Dedifferentiated amniotic fluid mesenchymal stem cell (primary cell): ENCODE measurements around the gene EPHA6.

ENCODE experiments used
- DNase-seq: peaks from one replicate; pipeline ENCODE4 v3.0.0-alpha.2; 2016; ENCODE audit errors: extremely low spot score

EPHA6 gene

DNA sequence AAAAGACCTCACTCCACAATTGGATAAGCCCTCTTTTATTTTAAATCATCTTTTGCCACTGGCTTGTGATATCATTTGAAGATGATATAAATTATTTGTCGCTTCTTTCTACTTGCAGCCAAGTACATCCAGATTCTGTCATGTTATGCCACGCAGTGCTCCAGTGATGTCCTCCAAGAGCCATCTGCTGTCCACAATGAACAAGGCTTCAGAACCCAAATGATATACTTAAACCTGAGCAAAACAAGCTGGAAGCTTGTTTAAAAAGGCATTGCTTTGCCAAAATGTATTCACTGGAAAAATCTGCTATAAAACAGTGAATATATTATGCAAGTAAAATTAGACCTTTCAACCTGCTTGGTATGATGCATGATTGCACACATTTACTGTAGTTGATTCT lies 891.4 kb downstream of the EPHA6 start:
- DNase-seq: no peak

GRCh38 chr3:97706226-97706625 lies 891.8 kb downstream of the EPHA6 start:
- DNase-seq: no peak

DNA sequence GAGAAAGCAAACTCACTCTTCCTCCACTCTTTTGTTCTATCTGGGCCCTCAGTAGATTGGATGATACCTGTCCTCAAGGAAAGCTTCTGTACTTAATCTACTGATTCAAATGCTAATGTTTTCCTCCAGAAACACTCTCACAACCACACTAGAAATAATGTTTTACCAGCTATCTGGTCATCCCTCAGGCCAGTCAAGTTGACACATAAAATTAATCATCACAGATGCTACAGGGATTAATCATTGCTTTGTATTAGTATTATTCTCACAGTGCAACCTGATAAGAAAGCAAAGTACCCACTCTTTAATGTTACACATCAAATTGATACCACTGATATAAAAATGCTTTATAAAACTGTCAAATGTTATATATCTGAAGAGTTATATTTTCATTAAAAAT lies 897.3 kb downstream of the EPHA6 start:
- no peak for DNase-seq

DNA sequence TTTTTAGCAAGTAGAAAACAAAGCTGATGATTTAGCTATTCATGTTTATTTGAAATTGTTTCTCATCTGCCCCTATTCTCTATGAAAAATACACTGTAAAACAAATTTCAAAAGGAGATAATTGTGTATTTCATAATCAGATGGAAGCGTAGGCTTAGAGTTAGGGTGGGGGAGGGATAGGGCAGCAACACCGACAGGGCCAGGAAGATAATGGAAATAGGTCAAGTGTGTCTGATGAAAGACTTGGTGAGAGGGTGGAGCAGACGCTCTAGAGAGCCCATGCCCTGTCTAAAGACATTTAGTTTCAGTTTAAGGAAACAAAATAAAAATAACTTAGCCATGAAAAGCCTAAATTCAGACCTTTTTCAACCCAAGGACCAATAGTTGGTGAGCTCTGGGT lies 898.5 kb downstream of the EPHA6 start:
- DNase-seq: no peak

- no peak for DNase-seq
Observed at GRCh38 chr3:97713634-97714033, 899.2 kb downstream of the EPHA6 start.

- DNase-seq: peak; percentile 74
Observed at GRCh38 chr3:97719156-97719821, 904.9 kb downstream of the EPHA6 start.

DNA sequence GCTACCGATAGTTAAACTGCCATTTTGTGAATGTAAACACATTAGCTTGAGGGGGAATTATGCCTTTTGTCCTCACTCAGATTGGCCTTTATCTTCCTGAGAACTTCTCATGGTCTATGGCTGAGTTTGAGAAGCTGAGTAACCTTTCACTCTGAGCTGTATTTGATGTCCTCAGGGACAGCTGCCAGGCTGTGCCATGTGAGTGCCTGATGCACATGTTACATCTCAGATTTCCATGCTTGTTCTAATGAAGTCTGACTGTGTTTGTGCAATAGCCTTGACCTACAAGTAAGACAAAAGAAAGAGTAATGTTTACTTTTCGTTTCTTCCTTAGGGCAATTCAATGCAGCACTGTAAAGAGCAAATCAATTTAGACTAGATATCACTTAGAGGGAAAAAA lies 906.0 kb downstream of the EPHA6 start:
- DNase-seq: no peak

DNA sequence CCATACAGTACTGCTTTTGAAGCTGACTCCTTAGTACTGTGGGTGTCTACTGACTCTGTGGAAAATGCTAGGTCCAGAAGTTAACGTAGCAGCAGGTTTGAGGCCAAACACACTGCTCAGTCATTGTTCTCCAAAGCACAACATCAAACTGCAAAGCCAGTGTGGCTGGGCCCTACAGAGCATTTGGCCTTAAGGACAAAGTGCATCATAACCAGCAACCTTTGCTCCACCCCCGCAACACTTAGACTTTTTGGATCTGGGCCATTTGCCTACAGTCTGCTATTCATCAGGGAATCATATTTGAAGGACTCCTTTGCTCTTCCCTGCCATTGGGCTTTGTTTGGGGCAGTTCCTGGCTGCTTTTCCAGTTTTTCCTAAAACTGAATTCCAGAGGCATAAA lies 907.1 kb downstream of the EPHA6 start:
- DNase-seq: no peak

DNA sequence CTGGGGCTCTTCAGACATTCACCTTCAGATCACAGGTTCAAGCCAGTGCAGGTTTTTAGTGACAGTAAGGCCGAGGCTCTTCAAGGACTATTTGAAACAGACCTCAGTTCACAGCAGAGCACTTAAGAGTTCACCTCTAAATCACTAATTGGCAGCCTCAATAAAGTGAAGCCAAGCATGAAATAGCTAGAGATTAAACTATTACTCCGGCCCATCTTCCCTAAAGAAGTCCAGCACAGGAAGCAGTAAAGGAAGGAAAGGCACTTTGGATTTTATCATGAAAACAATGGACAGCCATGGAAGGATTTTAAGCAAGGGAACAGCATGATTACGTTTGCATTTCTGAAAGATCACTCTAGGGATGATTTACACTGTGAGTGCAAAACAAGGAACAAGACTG lies 922.5 kb downstream of the EPHA6 start:
- no peak for DNase-seq

DNA sequence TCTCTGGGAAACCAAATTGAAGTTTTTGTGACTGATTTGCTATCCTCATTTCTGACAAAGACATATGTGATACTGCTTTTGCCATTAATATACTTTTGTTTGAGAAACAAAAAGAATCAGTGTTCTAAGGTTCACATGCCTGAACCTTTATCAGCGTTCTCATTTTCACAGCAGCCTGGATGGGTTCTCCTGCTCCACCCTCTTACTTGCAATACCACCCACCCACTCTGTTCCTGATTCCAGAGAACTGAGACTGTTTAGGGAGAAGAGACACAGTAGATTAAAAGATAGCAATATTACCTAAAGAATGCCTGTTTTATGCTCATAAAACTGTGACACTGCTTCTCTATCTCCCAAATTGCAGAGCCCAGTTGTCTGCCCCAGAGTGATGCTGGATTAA lies 924.4 kb downstream of the EPHA6 start:
- no peak for DNase-seq

DNA sequence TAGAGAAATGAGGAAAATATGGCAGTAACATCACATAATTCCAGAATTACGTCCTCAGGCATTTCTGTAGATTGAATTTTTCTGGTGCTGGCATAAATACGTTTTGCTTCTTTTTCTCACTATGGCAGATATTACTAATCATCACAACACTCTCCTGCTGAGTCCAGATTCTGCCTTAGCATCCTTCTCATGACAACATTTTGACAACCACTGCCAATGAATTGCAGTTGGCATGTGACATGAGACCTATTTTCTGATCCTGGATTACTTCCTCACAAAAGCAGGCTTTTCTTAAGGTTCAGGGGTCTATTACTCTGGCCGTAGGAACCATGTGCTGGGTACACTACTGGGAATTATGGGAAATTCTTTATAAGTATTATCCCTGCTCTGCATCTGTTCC lies 927.6 kb downstream of the EPHA6 start:
- DNase-seq: no peak

DNA sequence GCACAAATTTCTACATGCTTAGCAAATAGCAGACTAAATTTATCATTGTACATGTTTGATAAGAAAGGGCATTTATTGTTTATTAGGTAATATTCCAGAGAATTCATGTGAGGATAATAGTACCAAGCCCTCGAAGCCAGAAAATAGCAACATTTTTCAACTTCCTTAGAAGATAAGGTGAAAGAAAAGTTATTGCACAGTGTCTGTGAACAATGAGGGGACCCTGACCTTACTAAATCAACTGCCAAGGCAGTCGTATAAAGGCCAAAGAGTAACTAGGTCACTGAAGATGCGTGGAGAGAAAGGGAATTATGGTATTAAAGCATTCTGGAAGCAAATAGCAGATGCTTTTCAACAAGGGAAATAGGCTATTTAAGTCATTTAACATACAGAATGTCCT lies 929.9 kb downstream of the EPHA6 start:
- no peak for DNase-seq

GRCh38 chr3:97763586-97764406 lies 949.4 kb downstream of the EPHA6 start:
- DNase-seq: no peak

- peak; percentile 83 for DNase-seq
Observed at GRCh38 chr3:97764407-97765238, 950.2 kb downstream of the EPHA6 start, which contains the start of gene ARL6. Gene ARL6 (plus strand): TSS chr3:97764758. CDS start chr3:97768108, 3,350 bp downstream.

- DNase-seq: no peak
Observed at GRCh38 chr3:97765336-97765735, 950.9 kb downstream of the EPHA6 start.

GRCh38 chr3:97772926-97773325 lies 958.5 kb downstream of the EPHA6 start:
- DNase-seq: no peak

DNA sequence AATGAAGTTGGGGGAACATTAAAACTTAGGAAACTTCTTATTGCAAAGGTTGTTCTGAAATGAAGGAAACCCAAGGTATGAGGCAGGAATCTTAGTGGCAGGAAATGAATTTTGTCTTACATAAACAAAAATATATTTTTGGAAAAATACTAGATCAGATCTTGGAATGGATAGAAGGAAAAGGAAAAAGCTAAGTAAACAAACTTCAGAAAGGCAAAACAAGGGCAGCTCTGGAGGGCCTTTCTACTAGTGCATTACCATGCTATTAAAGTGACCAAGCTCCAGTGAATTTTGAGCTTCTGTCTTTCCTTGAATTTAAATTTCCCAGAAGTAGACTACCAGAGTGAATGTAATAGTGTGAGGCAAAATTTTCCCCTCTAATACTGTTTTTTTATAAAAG lies 963.8 kb downstream of the EPHA6 start:
- DNase-seq: no peak

DNA sequence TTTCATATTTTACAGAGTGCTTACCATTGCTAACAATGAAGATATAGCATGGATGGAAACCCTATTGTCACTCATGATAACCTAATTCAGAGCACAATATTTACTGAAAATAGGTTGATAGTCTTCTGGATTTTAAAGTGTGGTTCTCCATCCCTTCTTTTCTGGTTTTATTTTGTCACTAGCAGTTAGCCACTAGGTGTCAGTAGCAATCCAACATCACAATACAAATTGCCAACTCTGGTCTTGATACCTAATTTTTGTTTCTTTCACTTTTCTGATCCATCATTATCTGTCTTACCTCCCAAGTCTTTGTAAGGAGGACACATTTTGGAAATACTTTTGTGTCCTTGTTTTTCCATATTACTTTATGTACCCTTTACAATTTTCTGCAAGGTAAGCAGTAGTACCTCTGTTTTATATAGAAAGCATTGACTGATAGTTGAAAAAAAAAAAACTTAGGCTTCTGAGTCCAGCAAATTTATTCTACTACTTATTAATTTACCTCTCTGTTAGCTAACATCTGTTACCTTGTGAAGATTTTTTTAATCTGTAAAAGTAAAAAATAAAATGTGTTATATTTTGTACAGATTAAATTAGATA lies 979.1 kb downstream of the EPHA6 start:
- DNase-seq: peak; percentile 68

GRCh38 chr3:97795951-97796350 lies 981.6 kb downstream of the EPHA6 start:
- DNase-seq: no peak
